Activated effector memory CD4-positive, alpha-beta T cell treated with Interleukin-2 at 50 U/mL for 16 hours (primary cell): Measurements from ENCODE around the gene PCDHB16.
"Not testable (repeated sequence)": the region's sequence is repeated elsewhere in the genome, so short reads cannot be mapped to it uniquely, and the experiment has no call there.

ENCODE experiments used
- DNase-seq: peaks from one replicate; pipeline ENCODE4 v3.0.0-alpha.2; 2020

PCDHB16 gene

GRCh38 chr5:141182248-141182647 is at the start of gene PCDHB16:
PCDHB16 (plus strand) TSS chr5:141182387; CDS start chr5:141182560, 173 bp downstream.
- DNase-seq: no peak

- DNase-seq: no peak
These were observed 47.0 kb upstream of the PCDHB16 start, which contains the start of gene PCDHB5 for GRCh38 chr5:141135030-141135717. PCDHB5 (plus strand) TSS chr5:141135206; CDS start chr5:141135435, 229 bp downstream.

- DNase-seq: no peak
These were observed 46.4 kb upstream of the PCDHB16 start for GRCh38 chr5:141135718-141136266.

- DNase-seq: not testable (repeated sequence)
These were observed 44.8 kb upstream of the PCDHB16 start for GRCh38 chr5:141137346-141137745.

- DNase-seq: no peak
These were observed 32.4 kb upstream of the PCDHB16 start, which contains the start of gene PCDHB6 for GRCh38 chr5:141149812-141150211. PCDHB6 (plus strand) TSS chr5:141150057; CDS start chr5:141150258, 201 bp downstream.

GRCh38 chr5:141150224-141150992 is 31.8 kb upstream of the PCDHB16 start:
- no peak for DNase-seq

- no peak for DNase-seq
These were observed 31.2 kb upstream of the PCDHB16 start for GRCh38 chr5:141150993-141151325.

- DNase-seq: not testable (repeated sequence)
These were observed 30.6 kb upstream of the PCDHB16 start for GRCh38 chr5:141151632-141152031.

GRCh38 chr5:141152096-141152495 is 30.1 kb upstream of the PCDHB16 start:
- DNase-seq: not testable (repeated sequence)

- no peak for DNase-seq
These were observed 26.4 kb upstream of the PCDHB16 start for GRCh38 chr5:141155540-141156374.

- not testable (repeated sequence) for DNase-seq
These were observed 24.8 kb upstream of the PCDHB16 start for GRCh38 chr5:141157356-141157755.

GRCh38 chr5:141157901-141158300 is 24.3 kb upstream of the PCDHB16 start:
- not testable (repeated sequence) for DNase-seq

GRCh38 chr5:141172381-141173204 is 9.6 kb upstream of the PCDHB16 start, which contains the start of gene PCDHB7:
PCDHB7 (plus strand) TSS chr5:141172644; CDS start chr5:141172836, 192 bp downstream.
- no peak for DNase-seq

GRCh38 chr5:141174291-141175104 is 7.7 kb upstream of the PCDHB16 start:
- DNase-seq: not testable (repeated sequence)

GRCh38 chr5:141175933-141176332 is 6.3 kb upstream of the PCDHB16 start:
- DNase-seq: no peak

GRCh38 chr5:141177577-141178191 is 4.5 kb upstream of the PCDHB16 start, which contains the start of gene PCDHB8:
PCDHB8 (plus strand) TSS chr5:141177790; CDS start chr5:141178035, 245 bp downstream.
- not testable (repeated sequence) for DNase-seq

GRCh38 chr5:141179371-141179770 is 2.8 kb upstream of the PCDHB16 start:
- not testable (repeated sequence) for DNase-seq

- DNase-seq: not testable (repeated sequence)
These were observed 2.3 kb upstream of the PCDHB16 start for GRCh38 chr5:141179876-141180275.

- DNase-seq: no peak
These were observed 1.9 kb upstream of the PCDHB16 start for GRCh38 chr5:141180313-141180712.
